ENCODE data around the gene GUCY1A1. TPM values are rescaled to one million over a fixed set of nuclear protein-coding genes. Genes with fewer than 3 reads are reported as not detected.

GUCY1A1 gene
- total RNA-seq, 2 donors from 2014 or later: 7.6 to 20.0 TPM

DNA sequence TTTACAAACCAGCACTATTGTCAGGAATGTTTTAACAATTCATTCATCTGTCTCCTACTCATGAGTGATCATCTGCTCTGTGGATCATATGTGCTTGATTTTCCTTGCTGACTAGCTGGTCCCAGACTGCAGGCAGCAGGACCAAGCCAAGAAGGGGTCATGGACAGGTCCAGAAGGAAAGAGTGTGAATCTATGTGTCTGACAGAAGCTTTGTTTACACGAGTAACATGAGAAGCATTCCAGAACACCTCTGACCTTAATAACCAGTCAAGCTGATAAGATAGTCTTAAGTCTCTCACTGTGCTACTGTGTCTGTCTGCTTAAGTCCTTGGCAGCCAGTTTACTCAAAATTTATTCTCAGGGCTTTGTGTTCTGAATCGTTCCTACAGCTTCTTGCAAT, 39.0 kb downstream of the GUCY1A1 start:
- Histone ChIP-seq H3K36me3 (replicated peaks in 1 of 2; ENCODE audit: insufficient read depth in 1 of 2, low read depth in 2 of 2) (no peaks in the 10 kb centered on the region), H3K4me1 (peaks cover 40% of the 10 kb centered on the region), H3K27me3 (no peaks in the 10 kb centered on the region), H3K9me3 (no peaks in the 10 kb centered on the region), H3K4me3 (no peak overlapping the region), H3K27ac (peak overlapping the region in 1 of 4 donors; percentile 50)
- WGBS, 2 donors: 0 to 10% methylated on average over 2 of the region's 2 CpGs
- intact Hi-C loops (cut with DNase I): no loop called here
- peak; percentile 72 for ATAC-seq
- TF ChIP-seq, protein P1, sequence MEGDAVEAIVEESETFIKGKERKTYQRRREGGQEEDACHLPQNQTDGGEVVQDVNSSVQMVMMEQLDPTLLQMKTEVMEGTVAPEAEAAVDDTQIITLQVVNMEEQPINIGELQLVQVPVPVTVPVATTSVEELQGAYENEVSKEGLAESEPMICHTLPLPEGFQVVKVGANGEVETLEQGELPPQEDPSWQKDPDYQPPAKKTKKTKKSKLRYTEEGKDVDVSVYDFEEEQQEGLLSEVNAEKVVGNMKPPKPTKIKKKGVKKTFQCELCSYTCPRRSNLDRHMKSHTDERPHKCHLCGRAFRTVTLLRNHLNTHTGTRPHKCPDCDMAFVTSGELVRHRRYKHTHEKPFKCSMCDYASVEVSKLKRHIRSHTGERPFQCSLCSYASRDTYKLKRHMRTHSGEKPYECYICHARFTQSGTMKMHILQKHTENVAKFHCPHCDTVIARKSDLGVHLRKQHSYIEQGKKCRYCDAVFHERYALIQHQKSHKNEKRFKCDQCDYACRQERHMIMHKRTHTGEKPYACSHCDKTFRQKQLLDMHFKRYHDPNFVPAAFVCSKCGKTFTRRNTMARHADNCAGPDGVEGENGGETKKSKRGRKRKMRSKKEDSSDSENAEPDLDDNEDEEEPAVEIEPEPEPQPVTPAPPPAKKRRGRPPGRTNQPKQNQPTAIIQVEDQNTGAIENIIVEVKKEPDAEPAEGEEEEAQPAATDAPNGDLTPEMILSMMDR (IDR thresholded peaks at IDR 0.05): no peak
- no peak for DNase-seq

DNA sequence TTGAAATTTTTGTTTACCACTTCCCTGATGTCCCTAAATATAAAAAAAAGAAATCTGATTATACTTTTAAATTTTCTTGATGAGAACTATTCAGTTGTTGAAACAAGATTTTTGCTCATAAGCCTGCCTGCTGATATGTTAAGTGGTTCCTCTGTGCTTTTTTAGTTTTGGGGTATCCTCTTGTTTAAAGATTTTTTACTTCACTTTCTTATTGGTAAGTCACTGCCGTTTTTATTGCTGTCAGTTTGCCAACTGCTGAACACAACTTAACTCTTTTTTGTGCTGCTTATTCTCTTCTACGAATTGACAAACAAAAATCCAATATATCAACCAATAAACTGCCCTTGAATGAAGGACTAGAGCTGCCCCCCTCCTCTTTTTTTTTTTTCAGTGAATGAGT, 39.5 kb downstream of the GUCY1A1 start:
- ATAC-seq: no peak
- peak overlapping the region in 1 of 4 donors; percentile 50 for H3K27ac ChIP-seq
- no peak for TF ChIP-seq POLR2A (IDR thresholded peaks at IDR 0.05)
- TF ChIP-seq, protein P1 (IDR thresholded peaks at IDR 0.05): no peak
- no peaks in the 10 kb centered on the region for H3K27me3 ChIP-seq
- peaks cover 40% of the 10 kb centered on the region for H3K4me1 ChIP-seq
- 20 to 21% methylated on average over 2 of the region's 2 CpGs for WGBS, 2 donors
- no peaks in the 10 kb centered on the region for H3K9me3 ChIP-seq
- intact Hi-C loops (cut with DNase I): no loop called here
- H3K4me3 ChIP-seq: no peak overlapping the region
- no peak for DNase-seq
- H3K36me3 ChIP-seq (replicated peaks in 1 of 2; ENCODE audit: insufficient read depth in 1 of 2, low read depth in 2 of 2): no peaks in the 10 kb centered on the region

DNA sequence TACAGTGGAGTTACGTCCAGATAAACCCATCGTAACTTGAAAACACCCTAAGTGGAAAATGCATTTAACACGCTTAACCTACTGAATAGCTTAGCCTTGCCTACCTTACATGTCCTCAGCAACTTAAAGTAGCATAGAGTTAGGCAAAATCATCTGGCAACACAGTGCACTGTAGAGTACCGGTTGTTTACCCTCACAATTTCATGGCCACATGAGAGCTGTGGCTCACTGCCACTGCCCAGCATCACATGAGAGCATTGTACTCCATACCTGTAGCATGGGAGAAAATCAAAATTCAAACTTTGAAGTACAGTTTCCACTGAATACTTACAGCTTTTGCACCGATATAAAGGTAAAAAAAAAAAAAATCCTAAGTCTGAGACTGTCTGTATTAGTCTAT, 40.6 kb downstream of the GUCY1A1 start:
- DNase-seq (peak in 1 of 4 donors; percentile 21), ATAC-seq (no peak)
- intact Hi-C loops (cut with DNase I): no loop called here
- H3K36me3 ChIP-seq (replicated peaks in 1 of 2; ENCODE audit: insufficient read depth in 1 of 2, low read depth in 2 of 2): no peaks in the 10 kb centered on the region
- no peak overlapping the region for H3K4me3 ChIP-seq
- H3K4me1 ChIP-seq: peaks cover 40% of the 10 kb centered on the region
- no peak overlapping the region for H3K27ac ChIP-seq
- no peaks in the 10 kb centered on the region for H3K9me3 ChIP-seq
- TF ChIP-seq, protein P1 (IDR thresholded peaks at IDR 0.05): no peak
- TF ChIP-seq POLR2A (IDR thresholded peaks at IDR 0.05): no peak
- 61 to 69% methylated on average over 5 of the region's 5 CpGs for WGBS, 2 donors
- H3K27me3 ChIP-seq: no peaks in the 10 kb centered on the region

DNA sequence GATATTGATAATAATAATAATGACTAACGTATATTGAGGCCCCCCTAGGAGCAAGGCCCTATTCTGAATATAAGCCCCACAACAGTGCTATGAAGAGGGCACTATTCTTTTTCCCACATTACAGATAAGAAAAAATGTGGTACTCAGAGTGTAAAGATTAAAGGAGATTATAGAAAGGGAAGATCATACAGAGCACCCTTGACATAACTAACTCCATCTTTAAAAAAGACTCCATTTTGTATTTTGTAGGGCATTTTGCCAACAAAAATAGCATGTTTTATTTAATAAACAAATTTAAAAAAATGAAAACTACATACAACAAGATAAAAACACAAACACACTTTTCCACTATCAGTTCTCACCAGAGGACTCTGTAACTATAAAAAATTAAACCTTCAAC, 42.1 kb downstream of the GUCY1A1 start:
- 83 to 89% methylated on average over 1 of the region's 1 CpG for WGBS, 2 donors

DNA sequence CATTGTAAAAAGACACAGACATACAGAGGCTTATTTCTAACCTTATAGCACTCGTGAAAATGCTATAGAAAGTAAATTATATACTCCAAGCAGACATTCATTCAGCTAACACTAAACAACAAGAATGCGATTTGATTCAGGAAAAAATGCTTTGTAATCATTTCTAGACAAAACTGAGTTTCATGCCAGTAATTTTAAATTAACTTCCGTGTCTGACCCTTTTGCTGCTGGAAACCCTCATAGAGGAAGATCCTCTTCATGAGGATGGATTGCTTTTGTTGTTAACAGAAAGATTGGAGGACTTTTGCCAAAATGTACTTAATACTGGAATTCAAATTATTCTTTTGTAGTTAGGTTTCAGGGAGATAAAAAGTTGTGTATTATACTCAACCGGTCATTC, 43.3 kb downstream of the GUCY1A1 start:
- TF ChIP-seq, protein P1 (IDR thresholded peaks at IDR 0.05): no peak
- no peak for TF ChIP-seq POLR2A (IDR thresholded peaks at IDR 0.05)
- DNase-seq: no peak
- intact Hi-C loops (cut with DNase I): no loop called here

More for the DNA sequence above, 42.1 kb downstream of the GUCY1A1 start:
- DNase-seq (no peak), ATAC-seq (no peak)
- H3K27ac ChIP-seq: no peak overlapping the region
- no peaks in the 10 kb centered on the region for H3K36me3 ChIP-seq (replicated peaks in 1 of 2; ENCODE audit: insufficient read depth in 1 of 2, low read depth in 2 of 2)
- H3K27me3 ChIP-seq: no peaks in the 10 kb centered on the region
- H3K4me1 ChIP-seq: peaks cover 40% of the 10 kb centered on the region
- H3K4me3 ChIP-seq: no peak overlapping the region
- intact Hi-C loops (cut with DNase I): no loop called here
- H3K9me3 ChIP-seq: no peaks in the 10 kb centered on the region
- TF ChIP-seq, protein P1 (IDR thresholded peaks at IDR 0.05): no peak
- no peak for TF ChIP-seq POLR2A (IDR thresholded peaks at IDR 0.05)

More for the DNA sequence above, 43.3 kb downstream of the GUCY1A1 start:
- Histone ChIP-seq H3K36me3 (replicated peaks in 1 of 2; ENCODE audit: insufficient read depth in 1 of 2, low read depth in 2 of 2) (no peaks in the 10 kb centered on the region), H3K27me3 (no peaks in the 10 kb centered on the region), H3K9me3 (no peaks in the 10 kb centered on the region), H3K4me1 (peaks cover 33% of the 10 kb centered on the region), H3K27ac (peak overlapping the region in 1 of 4 donors; percentile 52), H3K4me3 (no peak overlapping the region)
- no peak for ATAC-seq
- 48 to 49% methylated on average over 4 of the region's 4 CpGs for WGBS, 2 donors
